Mesenchymal stem cell (in vitro differentiated cells and primary cell): Measurements from ENCODE around the gene SLC6A17.

ENCODE experiments used
- DNase-seq: peaks from one replicate; pipeline ENCODE4 v3.0.0-alpha.2; 2013
- H2AFZ ChIP-seq: one replicate; pipeline ENCODE4 v1.6.1; 2013; ENCODE audit warnings: low read depth, mild to moderate bottlenecking, control low read depth, inconsistent platforms, low read length, moderate library complexity
- H2AK5ac ChIP-seq: 2 replicates; pipeline ENCODE4 v1.6.1; 2013; ENCODE audit warnings: low read length, moderate library complexity, mild to moderate bottlenecking, inconsistent platforms; ENCODE audit not compliant: severe bottlenecking
- H2BK120ac ChIP-seq: one replicate; pipeline ENCODE4 v1.6.1; 2013; ENCODE audit warnings: low read depth, mild to moderate bottlenecking, inconsistent platforms, low read length, moderate library complexity
- H2BK12ac ChIP-seq, 2 experiments: one replicate each; pipeline ENCODE4 v1.6.1; 2013; ENCODE audit warnings: inconsistent platforms in 2 of 2, low read length in 2 of 2, mild to moderate bottlenecking in 2 of 2, moderate library complexity in 2 of 2, control low read depth in 1 of 2
- H2BK15ac ChIP-seq: one replicate; pipeline ENCODE4 v1.6.1; 2013; ENCODE audit warnings: mild to moderate bottlenecking, low read depth, inconsistent platforms; ENCODE audit not compliant: poor library complexity, severe bottlenecking
- H2BK5ac ChIP-seq: 2 replicates; pipeline ENCODE4 v1.6.1; 2013; ENCODE audit warnings: low read depth, mild to moderate bottlenecking, low read length, control low read depth, inconsistent platforms; ENCODE audit not compliant: poor library complexity, severe bottlenecking
- H3K14ac ChIP-seq, 2 experiments: one replicate each; pipeline ENCODE4 v1.6.1; 2013; ENCODE audit warnings: inconsistent platforms in 2 of 2, low read length in 2 of 2, control low read depth in 1 of 2, mild to moderate bottlenecking in 1 of 2, moderate library complexity in 1 of 2
- H3K18ac ChIP-seq, 2 experiments: one replicate each; pipeline ENCODE4 v1.6.1; 2013; ENCODE audit warnings: inconsistent platforms in 2 of 2, low read length in 2 of 2, control low read depth in 1 of 2, low read depth in 1 of 2, mild to moderate bottlenecking in 1 of 2
- H3K23ac ChIP-seq, 2 experiments: one replicate each; pipeline ENCODE4 v1.6.1; 2013; ENCODE audit warnings: inconsistent platforms in 2 of 2, low read length in 2 of 2, mild to moderate bottlenecking in 2 of 2, moderate library complexity in 2 of 2, control low read depth in 1 of 2
- H3K27ac ChIP-seq: 2 replicates; pipeline ENCODE4 v1.5.1; 2013; ENCODE audit warnings: mild to moderate bottlenecking, moderate library complexity, low read length, control low read depth, inconsistent platforms; ENCODE audit not compliant: poor library complexity, severe bottlenecking
- H3K27me3 ChIP-seq, 2 experiments: 2 replicates each; pipeline versions ENCODE4 v1.6.1 to v1.7.0; 2013; ENCODE audit warnings: low read length in 2 of 2, mild to moderate bottlenecking in 2 of 2, moderate library complexity in 2 of 2, control low read depth in 1 of 2, inconsistent platforms in 1 of 2; ENCODE audit not compliant: control insufficient read depth in 1 of 2, insufficient read depth in 1 of 2
- H3K36me3 ChIP-seq, 2 experiments: 2 replicates each; pipeline versions ENCODE4 v1.6.1 to v1.7.0; 2013; ENCODE audit warnings: low read length in 2 of 2, control low read depth in 1 of 2, inconsistent platforms in 1 of 2, low read depth in 1 of 2, mild to moderate bottlenecking in 1 of 2; ENCODE audit not compliant: insufficient read depth in 2 of 2, control insufficient read depth in 1 of 2
- H3K4ac ChIP-seq, 2 experiments: one replicate each; pipeline ENCODE4 v1.6.1; 2013; ENCODE audit warnings: inconsistent platforms in 2 of 2, low read length in 2 of 2, mild to moderate bottlenecking in 2 of 2, moderate library complexity in 2 of 2, control low read depth in 1 of 2, low read depth in 1 of 2
- H3K4me1 ChIP-seq: 2 replicates; pipeline ENCODE4 v1.6.1; 2013; ENCODE audit warnings: low read depth, low read length, control low read depth; ENCODE audit not compliant: control insufficient read depth, insufficient read depth
- H3K4me2 ChIP-seq: 2 replicates; pipeline ENCODE4 v1.6.1; 2013; ENCODE audit warnings: low read length, mild to moderate bottlenecking, inconsistent platforms; ENCODE audit not compliant: poor library complexity, severe bottlenecking
- H3K4me3 ChIP-seq, 2 experiments: 2 replicates each; pipeline versions ENCODE4 v1.5.1 to v1.7.0; 2013; ENCODE audit warnings: low read length in 2 of 2, mild to moderate bottlenecking in 2 of 2, control low read depth in 1 of 2, low read depth in 1 of 2; ENCODE audit not compliant: insufficient read depth in 1 of 2
- H3K79me1 ChIP-seq: replicated peaks from 2 replicates; pipeline ENCODE4 v1.6.1; 2013; ENCODE audit warnings: mild to moderate bottlenecking, control low read depth, low read length, inconsistent platforms; ENCODE audit not compliant: poor library complexity, severe bottlenecking
- H3K9ac ChIP-seq: 2 replicates; pipeline ENCODE4 v1.7.0; 2013; ENCODE audit warnings: mild to moderate bottlenecking, low read length, moderate library complexity
- H3K9me3 ChIP-seq: 2 replicates; pipeline ENCODE4 v1.7.0; 2013; ENCODE audit warnings: mild to moderate bottlenecking, low read length; ENCODE audit not compliant: control insufficient read depth
- H4K8ac ChIP-seq: one replicate; pipeline ENCODE4 v1.6.1; 2013; ENCODE audit warnings: inconsistent platforms, mild to moderate bottlenecking, low read length, moderate library complexity
- H4K91ac ChIP-seq: one replicate; pipeline ENCODE4 v1.6.1; 2013; ENCODE audit warnings: mild to moderate bottlenecking, low read length, inconsistent platforms
- WGBS: methylation state at CpG from one replicate; pipeline ENCODE4 v1.1.7; 2013; ENCODE audit warnings: mixed read lengths; 5-methylcytosine and 5-hydroxymethylcytosine counted together

The SLC6A17 gene

GRCh38 chr1:110152133-110152785 is 2.0 kb downstream of the SLC6A17 start:
- H4K8ac ChIP-seq: no peak overlapping the region
- peak; percentile 6 for DNase-seq

GRCh38 chr1:110153407-110153950 is 3.2 kb downstream of the SLC6A17 start:
- H3K27me3 ChIP-seq: peaks cover 46 to 58% of the 10 kb centered on the region in 2 experiments
- no peak overlapping the region for H3K9ac ChIP-seq
- DNase-seq: no peak
- no peaks in the 10 kb centered on the region for H3K79me1 ChIP-seq
- no peak overlapping the region for H2BK12ac ChIP-seq
- H3K27ac ChIP-seq: no peak overlapping the region
- no peak overlapping the region for H3K14ac ChIP-seq
- no peak overlapping the region for H2AK5ac ChIP-seq
- H2BK5ac ChIP-seq: no peak overlapping the region
- H3K23ac ChIP-seq: no peak overlapping the region
- H3K4me2 ChIP-seq: no peak overlapping the region
- no peak overlapping the region for H4K91ac ChIP-seq
- no peak overlapping the region for H2AFZ ChIP-seq
- H2BK120ac ChIP-seq: no peak overlapping the region
- no peak overlapping the region for H2BK15ac ChIP-seq
- H3K18ac ChIP-seq: no peak overlapping the region
- peaks cover 11% of the 10 kb centered on the region for H3K4me1 ChIP-seq
- no peaks in the 10 kb centered on the region for H3K36me3 ChIP-seq
- no peaks in the 10 kb centered on the region for H3K9me3 ChIP-seq
- H4K8ac ChIP-seq: no peak overlapping the region
- no peak overlapping the region for H3K4me3 ChIP-seq
- no peak overlapping the region for H3K4ac ChIP-seq

More at GRCh38 chr1:110152133-110152785, 2.0 kb downstream of the SLC6A17 start:
- peaks cover 52 to 70% of the 10 kb centered on the region in 2 experiments for H3K27me3 ChIP-seq
- H2AK5ac ChIP-seq: no peak overlapping the region
- H4K91ac ChIP-seq: no peak overlapping the region
- no peaks in the 10 kb centered on the region for H3K79me1 ChIP-seq
- H3K27ac ChIP-seq: no peak overlapping the region
- no peak overlapping the region for H2AFZ ChIP-seq
- no peak overlapping the region for H3K9ac ChIP-seq
- no peak overlapping the region for H3K18ac ChIP-seq
- H2BK12ac ChIP-seq: no peak overlapping the region
- H2BK5ac ChIP-seq: no peak overlapping the region
- no peak overlapping the region for H3K4ac ChIP-seq
- no peak overlapping the region for H3K23ac ChIP-seq
- no peak overlapping the region for H3K4me3 ChIP-seq
- H3K14ac ChIP-seq: no peak overlapping the region
- 55% methylated on average over 8 of the region's 8 CpGs for WGBS
- H3K4me2 ChIP-seq: no peak overlapping the region
- H3K4me1 ChIP-seq: peaks cover 11% of the 10 kb centered on the region
- H2BK120ac ChIP-seq: no peak overlapping the region
- H3K9me3 ChIP-seq: no peaks in the 10 kb centered on the region
- H3K36me3 ChIP-seq: no peaks in the 10 kb centered on the region
- no peak overlapping the region for H2BK15ac ChIP-seq

GRCh38 chr1:110155878-110156522 is 5.7 kb downstream of the SLC6A17 start:
- peaks cover 1% of the 10 kb centered on the region for H3K4me1 ChIP-seq
- H3K27me3 ChIP-seq: peaks cover 44 to 61% of the 10 kb centered on the region in 2 experiments
- H3K79me1 ChIP-seq: no peaks in the 10 kb centered on the region
- no peak overlapping the region for H2AFZ ChIP-seq
- no peak overlapping the region for H3K18ac ChIP-seq
- no peaks in the 10 kb centered on the region for H3K9me3 ChIP-seq
- peak; percentile 56 for DNase-seq
- H4K8ac ChIP-seq: no peak overlapping the region
- no peak overlapping the region for H3K23ac ChIP-seq
- no peak overlapping the region for H3K27ac ChIP-seq
- WGBS: 27% methylated on average over 7 of the region's 7 CpGs
- no peaks in the 10 kb centered on the region for H3K36me3 ChIP-seq
- H3K9ac ChIP-seq: no peak overlapping the region
- no peak overlapping the region for H2BK120ac ChIP-seq
- no peak overlapping the region for H3K4me2 ChIP-seq
- no peak overlapping the region for H2BK12ac ChIP-seq
- H3K14ac ChIP-seq: no peak overlapping the region
- no peak overlapping the region for H4K91ac ChIP-seq
- no peak overlapping the region for H2BK15ac ChIP-seq
- no peak overlapping the region for H3K4ac ChIP-seq
- no peak overlapping the region for H3K4me3 ChIP-seq
- no peak overlapping the region for H2BK5ac ChIP-seq
- no peak overlapping the region for H2AK5ac ChIP-seq

GRCh38 chr1:110158261-110158660 is 8.0 kb downstream of the SLC6A17 start:
- no peak overlapping the region for H2BK5ac ChIP-seq
- H3K23ac ChIP-seq: no peak overlapping the region
- no peak overlapping the region for H3K27ac ChIP-seq
- no peak overlapping the region for H3K14ac ChIP-seq
- no peak for DNase-seq
- no peak overlapping the region for H2BK12ac ChIP-seq
- H4K91ac ChIP-seq: no peak overlapping the region
- H3K4me3 ChIP-seq: no peak overlapping the region
- H2BK120ac ChIP-seq: no peak overlapping the region
- 49% methylated on average over 5 of the region's 5 CpGs for WGBS
- H3K36me3 ChIP-seq: no peaks in the 10 kb centered on the region
- no peaks in the 10 kb centered on the region for H3K9me3 ChIP-seq
- H4K8ac ChIP-seq: no peak overlapping the region
- no peak overlapping the region for H2AFZ ChIP-seq
- peaks cover 22 to 67% of the 10 kb centered on the region in 2 experiments for H3K27me3 ChIP-seq
- H3K79me1 ChIP-seq: no peaks in the 10 kb centered on the region
- no peak overlapping the region for H3K18ac ChIP-seq
- H2BK15ac ChIP-seq: no peak overlapping the region
- no peak overlapping the region for H2AK5ac ChIP-seq
- H3K4me1 ChIP-seq: no peaks in the 10 kb centered on the region
- H3K9ac ChIP-seq: no peak overlapping the region
- H3K4ac ChIP-seq: no peak overlapping the region
- no peak overlapping the region for H3K4me2 ChIP-seq
